ENCODE data around the gene OVCA2. TPM values are rescaled to one million over a fixed set of nuclear protein-coding genes. Genes with fewer than 3 reads are reported as not detected.

Gene OVCA2
- polyA plus RNA-seq, 4 donors: 28.9 to 90.5 (median 73.0) TPM

- no peaks in the 10 kb centered on the region for H3K4me1 ChIP-seq (ENCODE audit: control insufficient read depth in 3 of 3, insufficient read depth in 2 of 3, low read depth in 1 of 3, low read length in 2 of 3)
- peaks cover 0 to 2% (median 0%) of the 10 kb centered on the region in 3 donors for H3K36me3 ChIP-seq (ENCODE audit: control insufficient read depth in 3 of 3, insufficient read depth in 2 of 3, low read depth in 1 of 3, low read length in 3 of 3)
- no peak overlapping the region for H3K4me3 ChIP-seq (ENCODE audit: low read depth in 1 of 3, low read length in 3 of 3)
- no peak for FAIRE-seq
- no peak for DNase-seq
- no peaks in the 10 kb centered on the region for H3K9me3 ChIP-seq (ENCODE audit: control insufficient read depth in 2 of 2, insufficient read depth in 1 of 2, low read depth in 1 of 2, low read length in 1 of 2)
- H3K27ac ChIP-seq (ENCODE audit: low read depth in 1 of 3, low read length in 2 of 3): no peak overlapping the region
- 65 to 75% (median 67%) methylated on average over 24 of the region's 24 CpGs for WGBS, 3 donors
- peaks cover 3 to 60% (median 10%) of the 10 kb centered on the region in 3 donors for H3K27me3 ChIP-seq (ENCODE audit: control insufficient read depth in 3 of 3, insufficient read depth in 3 of 3, low read length in 3 of 3)
Measured at GRCh38 chr17:2018716-2019510, 22.9 kb upstream of the OVCA2 start.

GRCh38 chr17:2019723-2020122 lies 22.1 kb upstream of the OVCA2 start:
- Histone ChIP-seq H3K9me3 (ENCODE audit: control insufficient read depth in 2 of 2, insufficient read depth in 1 of 2, low read depth in 1 of 2, low read length in 1 of 2) (no peaks in the 10 kb centered on the region), H3K27me3 (ENCODE audit: control insufficient read depth in 3 of 3, insufficient read depth in 3 of 3, low read length in 3 of 3) (peaks cover 6 to 68% (median 18%) of the 10 kb centered on the region in 3 donors), H3K36me3 (ENCODE audit: control insufficient read depth in 3 of 3, insufficient read depth in 2 of 3, low read depth in 1 of 3, low read length in 3 of 3) (no peaks in the 10 kb centered on the region), H3K4me1 (ENCODE audit: control insufficient read depth in 3 of 3, insufficient read depth in 2 of 3, low read depth in 1 of 3, low read length in 2 of 3) (peaks cover 0 to 5% (median 0%) of the 10 kb centered on the region in 3 donors), H3K27ac (ENCODE audit: low read depth in 1 of 3, low read length in 2 of 3) (no peak overlapping the region), H3K4me3 (ENCODE audit: low read depth in 1 of 3, low read length in 3 of 3) (no peak overlapping the region)
- no peak for FAIRE-seq
- DNase-seq: no peak
- 74 to 82% (median 79%) methylated on average over 8 of the region's 8 CpGs for WGBS, 3 donors

- H3K4me3 ChIP-seq (ENCODE audit: low read depth in 1 of 3, low read length in 3 of 3): no peak overlapping the region
- H3K36me3 ChIP-seq (ENCODE audit: control insufficient read depth in 3 of 3, insufficient read depth in 2 of 3, low read depth in 1 of 3, low read length in 3 of 3): no peaks in the 10 kb centered on the region
- H3K27ac ChIP-seq (ENCODE audit: low read depth in 1 of 3, low read length in 2 of 3): no peak overlapping the region
- 48 to 67% (median 49%) methylated on average over 8 of the region's 8 CpGs for WGBS, 3 donors
- DNase-seq (no peak), FAIRE-seq (no peak)
- peaks cover 0 to 7% (median 0%) of the 10 kb centered on the region in 3 donors for H3K4me1 ChIP-seq (ENCODE audit: control insufficient read depth in 3 of 3, insufficient read depth in 2 of 3, low read depth in 1 of 3, low read length in 2 of 3)
- H3K9me3 ChIP-seq (ENCODE audit: control insufficient read depth in 2 of 2, insufficient read depth in 1 of 2, low read depth in 1 of 2, low read length in 1 of 2): no peaks in the 10 kb centered on the region
- H3K27me3 ChIP-seq (ENCODE audit: control insufficient read depth in 3 of 3, insufficient read depth in 3 of 3, low read length in 3 of 3): peaks cover 6 to 76% (median 23%) of the 10 kb centered on the region in 3 donors
Measured at GRCh38 chr17:2020721-2021120, 21.1 kb upstream of the OVCA2 start.

GRCh38 chr17:2022647-2023240 lies 19.1 kb upstream of the OVCA2 start:
- DNase-seq: no peak
- H3K27me3 ChIP-seq (ENCODE audit: control insufficient read depth in 3 of 3, insufficient read depth in 3 of 3, low read length in 3 of 3): peaks cover 8 to 88% (median 25%) of the 10 kb centered on the region in 3 donors
- no peak for FAIRE-seq

GRCh38 chr17:2023256-2023655 lies 18.6 kb upstream of the OVCA2 start:
- DNase-seq (no peak), FAIRE-seq (no peak)
- H3K27me3 ChIP-seq (ENCODE audit: control insufficient read depth in 3 of 3, insufficient read depth in 3 of 3, low read length in 3 of 3): peaks cover 6 to 90% (median 25%) of the 10 kb centered on the region in 3 donors
- 39 to 59% (median 52%) methylated on average over 15 to 16 of the region's 16 CpGs for WGBS, 3 donors
- no peaks in the 10 kb centered on the region for H3K9me3 ChIP-seq (ENCODE audit: control insufficient read depth in 2 of 2, insufficient read depth in 1 of 2, low read depth in 1 of 2, low read length in 1 of 2)
- H3K4me3 ChIP-seq (ENCODE audit: low read depth in 1 of 3, low read length in 3 of 3): no peak overlapping the region
- no peaks in the 10 kb centered on the region for H3K36me3 ChIP-seq (ENCODE audit: control insufficient read depth in 3 of 3, insufficient read depth in 2 of 3, low read depth in 1 of 3, low read length in 3 of 3)
- no peak overlapping the region for H3K27ac ChIP-seq (ENCODE audit: low read depth in 1 of 3, low read length in 2 of 3)
- peaks cover 0 to 15% (median 0%) of the 10 kb centered on the region in 3 donors for H3K4me1 ChIP-seq (ENCODE audit: control insufficient read depth in 3 of 3, insufficient read depth in 2 of 3, low read depth in 1 of 3, low read length in 2 of 3)

More at GRCh38 chr17:2022647-2023240, 19.1 kb upstream of the OVCA2 start:
- Histone ChIP-seq H3K36me3 (ENCODE audit: control insufficient read depth in 3 of 3, insufficient read depth in 2 of 3, low read depth in 1 of 3, low read length in 3 of 3) (no peaks in the 10 kb centered on the region), H3K4me3 (ENCODE audit: low read depth in 1 of 3, low read length in 3 of 3) (no peak overlapping the region), H3K9me3 (ENCODE audit: control insufficient read depth in 2 of 2, insufficient read depth in 1 of 2, low read depth in 1 of 2, low read length in 1 of 2) (no peaks in the 10 kb centered on the region), H3K27ac (ENCODE audit: low read depth in 1 of 3, low read length in 2 of 3) (no peak overlapping the region), H3K4me1 (ENCODE audit: control insufficient read depth in 3 of 3, insufficient read depth in 2 of 3, low read depth in 1 of 3, low read length in 2 of 3) (peaks cover 0 to 15% (median 0%) of the 10 kb centered on the region in 3 donors)
- 63 to 70% (median 66%) methylated on average over 15 of the region's 15 CpGs for WGBS, 3 donors

GRCh38 chr17:2023692-2024571 lies 17.9 kb upstream of the OVCA2 start:
- 1 to 4% (median 2%) methylated on average over 67 to 85 of the region's 85 CpGs for WGBS, 3 donors
- Histone ChIP-seq H3K27me3 (ENCODE audit: control insufficient read depth in 3 of 3, insufficient read depth in 3 of 3, low read length in 3 of 3) (peaks cover 6 to 90% (median 25%) of the 10 kb centered on the region in 3 donors), H3K9me3 (ENCODE audit: control insufficient read depth in 2 of 2, insufficient read depth in 1 of 2, low read depth in 1 of 2, low read length in 1 of 2) (no peaks in the 10 kb centered on the region), H3K27ac (ENCODE audit: low read depth in 1 of 3, low read length in 2 of 3) (no peak overlapping the region), H3K4me1 (ENCODE audit: control insufficient read depth in 3 of 3, insufficient read depth in 2 of 3, low read depth in 1 of 3, low read length in 2 of 3) (peaks cover 0 to 15% (median 0%) of the 10 kb centered on the region in 3 donors), H3K36me3 (ENCODE audit: control insufficient read depth in 3 of 3, insufficient read depth in 2 of 3, low read depth in 1 of 3, low read length in 3 of 3) (no peaks in the 10 kb centered on the region), H3K4me3 (ENCODE audit: low read depth in 1 of 3, low read length in 3 of 3) (peak overlapping the region in 1 of 3 donors; percentile 47)
- FAIRE-seq: no peak
- peak in 1 of 2 donors; percentile 62 for DNase-seq

- Histone ChIP-seq H3K27ac (ENCODE audit: low read depth in 1 of 3, low read length in 2 of 3) (no peak overlapping the region), H3K36me3 (ENCODE audit: control insufficient read depth in 3 of 3, insufficient read depth in 2 of 3, low read depth in 1 of 3, low read length in 3 of 3) (no peaks in the 10 kb centered on the region), H3K4me1 (ENCODE audit: control insufficient read depth in 3 of 3, insufficient read depth in 2 of 3, low read depth in 1 of 3, low read length in 2 of 3) (peaks cover 0 to 17% (median 3%) of the 10 kb centered on the region in 3 donors), H3K4me3 (ENCODE audit: low read depth in 1 of 3, low read length in 3 of 3) (peak overlapping the region in 2 of 3 donors; percentile 47 to 51), H3K27me3 (ENCODE audit: control insufficient read depth in 3 of 3, insufficient read depth in 3 of 3, low read length in 3 of 3) (peaks cover 6 to 91% (median 23%) of the 10 kb centered on the region in 3 donors), H3K9me3 (ENCODE audit: control insufficient read depth in 2 of 2, insufficient read depth in 1 of 2, low read depth in 1 of 2, low read length in 1 of 2) (no peaks in the 10 kb centered on the region)
- WGBS, 3 donors: 1 to 2% (median 1%) methylated on average over 48 to 73 of the region's 73 CpGs
- FAIRE-seq (no peak), DNase-seq (peak in 1 of 2 donors; percentile 30)
Measured at GRCh38 chr17:2024572-2025219, 17.1 kb upstream of the OVCA2 start.

Data from small intestine (tissue), 7 donors.